ENCODE data around the gene MIA3.

The MIA3 gene

GRCh38 chr1:222618001-222618879 lies at the start of gene MIA3:
MIA3 (plus strand) TSS chr1:222618097; CDS start chr1:222618111, 14 bp downstream.
- peak within 1 kb of the TSS; percentile 71 for H3K4me3 ChIP-seq (ENCODE audit: low read length)
- peak; percentile 29 for DNase-seq (ENCODE audit: low read depth)
- no peak for TF ChIP-seq CTCF (IDR thresholded peaks at IDR 0.05; ENCODE audit: insufficient read depth, low read depth, low read length, missing control alignments)

GRCh38 chr1:222570837-222571236 lies 47.1 kb upstream of the MIA3 start:
- no peak overlapping the region for H3K4me3 ChIP-seq (ENCODE audit: low read length)
- no peak for TF ChIP-seq CTCF (IDR thresholded peaks at IDR 0.05; ENCODE audit: insufficient read depth, low read depth, low read length, missing control alignments)
- DNase-seq (ENCODE audit: low read depth): no peak

- no peak for TF ChIP-seq CTCF (IDR thresholded peaks at IDR 0.05; ENCODE audit: insufficient read depth, low read depth, low read length, missing control alignments)
- no peak for DNase-seq (ENCODE audit: low read depth)
- H3K4me3 ChIP-seq (ENCODE audit: low read length): no peak overlapping the region
Observed at GRCh38 chr1:222579316-222579715, 38.6 kb upstream of the MIA3 start.

GRCh38 chr1:222582099-222582774 lies 35.7 kb upstream of the MIA3 start:
- DNase-seq (ENCODE audit: low read depth): peak; percentile 81
- TF ChIP-seq CTCF (IDR thresholded peaks at IDR 0.05; ENCODE audit: insufficient read depth, low read depth, low read length, missing control alignments): no peak
- H3K4me3 ChIP-seq (ENCODE audit: low read length): no peak overlapping the region

GRCh38 chr1:222583079-222583478 lies 34.8 kb upstream of the MIA3 start:
- no peak for TF ChIP-seq CTCF (IDR thresholded peaks at IDR 0.05; ENCODE audit: insufficient read depth, low read depth, low read length, missing control alignments)
- no peak for DNase-seq (ENCODE audit: low read depth)
- H3K4me3 ChIP-seq (ENCODE audit: low read length): no peak overlapping the region

GRCh38 chr1:222586842-222587241 lies 31.1 kb upstream of the MIA3 start:
- no peak for TF ChIP-seq CTCF (IDR thresholded peaks at IDR 0.05; ENCODE audit: insufficient read depth, low read depth, low read length, missing control alignments)
- no peak overlapping the region for H3K4me3 ChIP-seq (ENCODE audit: low read length)
- DNase-seq (ENCODE audit: low read depth): no peak
